Activated T-helper 1 cell treated with anti-CD3 and anti-CD28 coated beads, Interleukin-12 subunit alpha, Interleukin-12 subunit beta, Interleukin-2, Interleukin-4 antibody, amounts not matched to agents 30 ng/mL and 10 ng/mL and 1 ng/mL, durations not matched to agents 14 hours and 24 hours and 36 hours (primary cell): Measurements from ENCODE around the gene LTK. TPM values are rescaled to one million over a fixed set of nuclear protein-coding genes. Genes with fewer than 3 reads are reported as not detected.

Source experiments
- DNase-seq: peaks from one replicate; pipeline ENCODE4 v3.0.0; 2021; ENCODE audit warnings: low spot score
- H3K27ac Mint-ChIP-seq: one replicate; pipeline ENCODE4 v1.8.0; 2021; ENCODE audit warnings: mild to moderate bottlenecking, mixed read lengths
- H3K27me3 Mint-ChIP-seq: one replicate; pipeline ENCODE4 v1.8.0; 2022; ENCODE audit warnings: mild to moderate bottlenecking, moderate library complexity, mixed read lengths; ENCODE audit not compliant: insufficient read depth
- H3K36me3 Mint-ChIP-seq: one replicate; pipeline ENCODE4 v1.8.0; 2021; ENCODE audit warnings: low read depth, mixed read lengths
- H3K4me1 Mint-ChIP-seq: one replicate; pipeline ENCODE4 v1.8.0; 2021; ENCODE audit warnings: low read depth, mixed read lengths
- H3K4me3 Mint-ChIP-seq: one replicate; pipeline ENCODE4 v1.8.0; 2021; ENCODE audit warnings: mild to moderate bottlenecking, moderate library complexity, mixed read lengths
- H3K9me3 Mint-ChIP-seq: one replicate; pipeline ENCODE4 v1.8.0; 2021; ENCODE audit warnings: mixed read lengths
- intact Hi-C: fragments of 100-400 bp; cut with micrococcal nuclease; formaldehyde crosslinking; loops from one replicate; pipeline ENCODE4 v1.15.1; 2024
- total RNA-seq: library from RNA; stranded (reverse); gene quantifications from 2 replicates; pipeline ENCODE4 v1.2.3, GENCODE V29; 2022

Gene LTK
- total RNA-seq, 1 donor from 2014 or later: 0.13 TPM

DNA sequence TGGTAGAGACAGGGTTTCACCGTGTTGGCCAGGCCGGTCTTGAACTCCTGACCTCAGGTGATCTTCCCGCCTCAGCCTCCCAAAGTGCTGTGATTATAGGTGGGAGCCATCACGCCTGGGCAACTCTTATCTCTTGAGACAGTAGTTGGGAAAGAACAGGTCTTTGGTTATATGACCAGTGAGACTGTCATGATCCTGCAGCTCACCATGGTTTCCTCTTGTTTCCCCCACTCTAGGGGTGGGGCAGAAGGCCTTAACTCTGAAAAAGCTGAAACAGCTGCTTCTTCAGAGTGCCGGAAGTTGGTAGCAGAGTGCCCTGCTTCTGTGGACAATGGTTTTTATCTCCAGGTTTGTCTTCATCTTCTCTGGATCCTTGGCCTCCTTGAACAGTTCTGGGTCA is 40.7 kb upstream of the LTK start:
- no peak for DNase-seq
- no peak overlapping the region for H3K27ac Mint-ChIP-seq
- peaks cover 19% of the 10 kb centered on the region for H3K4me1 Mint-ChIP-seq
- intact Hi-C loops: no loop called here
- no peak overlapping the region for H3K4me3 Mint-ChIP-seq
- no peaks in the 10 kb centered on the region for H3K9me3 Mint-ChIP-seq
- H3K27me3 Mint-ChIP-seq: peaks cover 26% of the 10 kb centered on the region
- peaks cover 2% of the 10 kb centered on the region for H3K36me3 Mint-ChIP-seq

DNA sequence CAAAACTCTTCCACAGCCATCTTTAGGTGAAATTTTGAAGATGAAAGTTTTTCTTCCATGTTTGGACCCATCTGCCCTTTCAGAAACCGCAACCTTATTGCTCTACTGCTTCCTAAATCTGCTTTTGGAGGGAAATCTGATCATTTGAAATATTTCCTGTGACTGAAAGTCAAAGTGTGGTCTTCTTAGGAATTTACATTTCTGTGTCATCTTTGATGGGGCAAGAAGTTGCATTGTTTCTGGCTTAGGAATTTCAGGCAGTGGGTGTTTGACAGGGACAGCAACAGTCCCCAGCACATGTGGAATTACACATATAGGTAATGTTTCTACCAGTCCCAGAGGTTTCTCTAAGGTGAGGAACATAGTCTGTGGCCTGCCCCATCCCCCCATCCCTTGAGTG is 40.1 kb upstream of the LTK start:
- DNase-seq: no peak
- Mint-ChIP-seq H3K36me3 (peaks cover 2% of the 10 kb centered on the region), H3K27me3 (peaks cover 26% of the 10 kb centered on the region), H3K9me3 (no peaks in the 10 kb centered on the region), H3K4me1 (peaks cover 19% of the 10 kb centered on the region), H3K4me3 (no peak overlapping the region), H3K27ac (no peak overlapping the region)
- intact Hi-C loops: no loop called here

DNA sequence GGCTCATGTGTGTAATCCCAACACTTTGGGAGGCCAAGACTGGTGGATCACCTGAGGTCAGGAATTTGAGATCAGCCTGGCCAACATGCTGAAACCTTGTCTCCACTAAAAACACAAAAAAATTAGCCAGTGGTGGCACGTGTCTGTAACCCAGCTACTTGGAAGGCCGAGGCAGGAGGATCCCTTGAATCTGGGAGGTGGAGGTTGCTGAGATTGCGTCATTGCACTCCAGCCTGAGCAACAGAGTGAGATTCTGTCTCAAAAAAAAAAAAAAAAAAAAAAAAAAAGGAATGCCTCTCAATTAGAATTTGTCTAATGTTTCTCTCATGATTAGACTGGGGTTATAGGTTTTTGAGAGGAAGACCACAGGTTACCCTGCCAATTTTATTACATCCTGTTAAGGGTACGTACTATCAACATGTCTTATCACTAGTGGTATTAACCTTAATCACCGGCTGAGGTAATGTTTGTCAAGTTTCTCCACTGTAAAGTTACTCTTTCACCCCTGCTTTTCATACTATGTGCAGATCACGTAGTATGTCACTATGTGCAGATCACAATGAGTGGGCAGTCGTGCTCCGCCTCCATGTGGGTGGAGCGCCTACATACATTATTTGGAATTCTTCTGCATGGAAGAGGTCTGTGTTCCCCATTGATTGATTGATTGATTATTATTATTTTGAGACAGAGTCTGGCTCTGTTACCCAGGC is 36.6 kb upstream of the LTK start:
- peaks cover 6% of the 10 kb centered on the region for H3K27me3 Mint-ChIP-seq
- no peak overlapping the region for H3K27ac Mint-ChIP-seq
- DNase-seq: no peak
- H3K36me3 Mint-ChIP-seq: no peaks in the 10 kb centered on the region
- H3K4me1 Mint-ChIP-seq: peaks cover 6% of the 10 kb centered on the region
- H3K9me3 Mint-ChIP-seq: no peaks in the 10 kb centered on the region
- intact Hi-C loops: no loop called here
- no peak overlapping the region for H3K4me3 Mint-ChIP-seq

DNA sequence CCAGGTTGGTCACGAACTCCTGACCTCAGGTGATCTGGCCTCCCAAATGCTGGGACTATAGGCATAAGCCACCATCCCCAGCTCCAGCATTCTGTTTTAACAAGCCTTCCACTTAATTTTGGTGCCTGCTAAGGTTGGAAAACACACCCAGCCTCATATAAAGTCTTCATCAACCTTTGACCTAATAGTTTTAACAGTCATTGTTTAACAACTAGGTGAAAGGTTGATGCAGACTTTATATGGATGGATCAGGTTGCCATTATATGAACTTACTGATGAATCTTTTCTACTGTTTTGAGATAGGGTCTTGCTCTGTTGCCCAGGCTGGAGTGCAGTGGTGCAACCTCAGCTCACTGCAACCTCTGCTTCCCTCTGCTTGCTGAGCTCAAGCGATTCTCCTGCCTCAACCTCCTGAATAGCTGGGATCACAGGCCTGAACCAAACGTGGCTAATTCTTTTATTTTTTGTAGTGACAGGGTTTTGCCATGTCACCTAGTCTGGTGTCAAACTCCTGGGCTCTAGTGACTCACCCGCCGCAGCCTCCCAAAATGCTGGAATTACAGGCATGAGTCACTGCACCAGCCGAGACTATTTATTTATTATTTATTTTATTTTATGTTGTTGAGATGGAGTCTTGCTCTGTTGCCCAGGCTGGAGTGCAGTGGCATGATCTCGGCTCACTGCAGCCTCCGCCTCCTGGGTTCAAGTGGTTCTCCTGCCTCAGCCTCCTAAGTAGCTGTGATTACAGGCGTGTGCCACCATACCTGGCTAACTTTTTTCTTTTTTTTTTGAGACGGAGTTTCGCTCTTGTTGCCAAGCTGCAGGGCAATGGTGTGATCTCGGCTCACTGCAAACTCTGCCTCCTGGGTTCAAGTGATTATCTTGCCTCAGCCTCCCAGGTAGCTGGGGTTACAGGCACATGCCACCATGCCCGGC is 33.5 kb upstream of the LTK start:
- H3K4me1 Mint-ChIP-seq: peaks cover 17% of the 10 kb centered on the region
- intact Hi-C loops: no loop called here
- no peaks in the 10 kb centered on the region for H3K9me3 Mint-ChIP-seq
- no peaks in the 10 kb centered on the region for H3K36me3 Mint-ChIP-seq
- no peak for DNase-seq
- H3K27me3 Mint-ChIP-seq: no peaks in the 10 kb centered on the region
- no peak overlapping the region for H3K27ac Mint-ChIP-seq
- H3K4me3 Mint-ChIP-seq: no peak overlapping the region

DNA sequence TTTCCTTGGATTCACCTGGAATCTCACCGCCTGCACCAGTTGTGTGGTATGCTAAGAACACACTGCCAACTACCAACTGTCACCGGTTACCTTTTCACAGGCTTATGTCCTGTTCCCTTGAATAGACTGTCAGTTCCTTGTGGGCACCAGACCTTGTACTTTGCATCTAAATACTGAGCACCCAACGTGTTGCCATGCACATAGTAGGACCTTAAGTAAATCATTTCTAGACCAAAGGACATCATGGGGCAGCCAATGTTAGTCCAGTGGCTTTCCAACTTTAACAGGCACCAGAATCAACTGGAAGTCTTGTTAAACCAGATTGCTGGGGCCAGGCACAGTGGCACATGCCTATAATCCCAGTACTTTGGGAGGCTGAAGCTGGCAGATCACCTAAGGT is 31.6 kb upstream of the LTK start:
- Mint-ChIP-seq H3K9me3 (no peaks in the 10 kb centered on the region), H3K4me3 (peak overlapping the region; percentile 97), H3K4me1 (peaks cover 17% of the 10 kb centered on the region), H3K27ac (peak overlapping the region; percentile 67), H3K27me3 (no peaks in the 10 kb centered on the region), H3K36me3 (no peaks in the 10 kb centered on the region)
- intact Hi-C loops: no loop called here
- no peak for DNase-seq

DNA sequence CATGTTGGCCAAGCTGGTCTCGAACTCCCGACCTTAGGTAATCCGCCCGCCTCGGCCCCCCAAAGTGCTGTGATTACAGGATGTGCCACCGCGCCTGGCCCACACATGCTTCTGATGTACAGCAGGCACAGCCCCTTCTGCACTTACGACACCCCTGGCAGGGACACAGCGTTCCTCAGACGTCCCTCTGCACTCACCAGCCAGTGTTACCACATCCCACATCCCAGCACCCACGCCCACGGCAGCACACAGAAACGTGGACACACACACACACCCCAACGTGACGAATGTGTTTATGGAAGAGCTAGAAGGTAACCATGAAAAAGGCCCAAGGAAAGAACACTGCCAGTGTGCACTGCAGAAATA is 31.0 kb upstream of the LTK start:
- DNase-seq: no peak
- no peaks in the 10 kb centered on the region for H3K9me3 Mint-ChIP-seq
- no peaks in the 10 kb centered on the region for H3K27me3 Mint-ChIP-seq
- H3K36me3 Mint-ChIP-seq: no peaks in the 10 kb centered on the region
- intact Hi-C loops: loop anchor here (1.0 to 5.0 kb wide), 4 partner anchors 14 to 268 kb away; no protein-coding TSS in a partner anchor
- H3K4me3 Mint-ChIP-seq: peak overlapping the region; percentile 97
- H3K4me1 Mint-ChIP-seq: peaks cover 17% of the 10 kb centered on the region
- H3K27ac Mint-ChIP-seq: no peak overlapping the region

DNA sequence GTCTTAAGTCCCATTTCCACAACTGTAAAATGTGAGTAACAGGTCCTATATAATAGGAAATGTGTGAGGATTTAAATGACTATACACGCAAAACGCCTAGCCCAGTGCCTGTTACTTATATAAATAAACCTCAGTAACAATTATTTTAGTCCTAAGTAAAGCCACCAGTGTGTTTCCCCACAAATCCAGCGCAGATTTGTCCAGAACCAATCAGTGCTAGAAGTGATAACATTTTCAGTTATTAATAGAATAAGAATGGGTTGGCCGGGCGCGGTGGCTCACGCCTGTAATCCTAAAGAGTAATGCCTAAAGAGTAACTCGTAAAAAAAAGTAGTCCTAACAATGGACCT is 29.9 kb upstream of the LTK start:
- Mint-ChIP-seq H3K4me3 (peak overlapping the region; percentile 97), H3K9me3 (no peaks in the 10 kb centered on the region), H3K36me3 (no peaks in the 10 kb centered on the region), H3K27me3 (no peaks in the 10 kb centered on the region), H3K4me1 (peaks cover 17% of the 10 kb centered on the region), H3K27ac (peak overlapping the region; percentile 80)
- DNase-seq: no peak
- intact Hi-C loops: loop anchor here (5.0 kb wide), 2 partner anchors 76 to 269 kb away; no protein-coding TSS in a partner anchor

DNA sequence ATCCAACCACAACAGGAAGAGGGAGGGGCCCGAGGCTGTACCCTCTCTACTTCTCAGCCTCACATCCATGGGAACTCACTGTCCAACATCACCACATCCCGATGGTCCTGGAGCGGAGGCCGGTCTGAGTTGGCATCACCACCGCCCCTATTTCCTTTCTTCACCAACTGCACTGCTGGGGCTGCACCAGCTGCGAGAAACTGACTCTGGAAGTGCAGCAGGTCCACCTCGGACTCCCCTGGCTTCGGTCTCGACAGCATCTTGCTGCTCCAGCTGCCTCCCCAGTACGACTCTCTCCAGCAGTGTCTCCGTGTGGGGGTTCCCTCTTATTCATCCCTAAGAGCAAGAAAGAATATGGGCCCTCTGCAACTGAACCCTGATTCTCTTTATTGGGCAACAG is 23.2 kb upstream of the LTK start:
- Mint-ChIP-seq H3K4me3 (no peak overlapping the region), H3K4me1 (peaks cover 6% of the 10 kb centered on the region), H3K36me3 (peaks cover 19% of the 10 kb centered on the region), H3K27me3 (no peaks in the 10 kb centered on the region), H3K27ac (no peak overlapping the region), H3K9me3 (no peaks in the 10 kb centered on the region)
- no peak for DNase-seq
- intact Hi-C loops: no loop called here

DNA sequence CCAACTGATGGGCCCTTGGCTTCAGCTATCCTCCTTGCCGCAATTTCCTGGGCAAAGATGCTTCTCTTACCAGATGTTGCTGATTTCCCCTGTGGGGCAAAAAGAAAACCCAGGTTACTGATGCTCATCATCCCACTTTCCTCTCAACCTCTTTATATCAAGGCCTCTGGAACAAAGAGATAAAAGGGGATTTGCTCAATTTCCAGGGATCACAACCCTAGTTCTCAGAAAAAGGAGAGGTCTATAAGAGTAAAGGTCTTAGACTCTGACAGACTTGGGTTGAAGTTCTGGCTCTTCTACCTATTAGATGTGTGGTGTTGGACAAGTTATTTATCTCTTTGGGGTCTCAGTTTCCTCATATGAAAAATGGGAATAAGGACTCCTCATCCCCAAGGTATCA is 21.9 kb upstream of the LTK start:
- intact Hi-C loops: no loop called here
- Mint-ChIP-seq H3K4me3 (no peak overlapping the region), H3K27ac (no peak overlapping the region), H3K36me3 (peaks cover 19% of the 10 kb centered on the region), H3K9me3 (no peaks in the 10 kb centered on the region), H3K27me3 (no peaks in the 10 kb centered on the region), H3K4me1 (peaks cover 6% of the 10 kb centered on the region)
- DNase-seq: no peak

DNA sequence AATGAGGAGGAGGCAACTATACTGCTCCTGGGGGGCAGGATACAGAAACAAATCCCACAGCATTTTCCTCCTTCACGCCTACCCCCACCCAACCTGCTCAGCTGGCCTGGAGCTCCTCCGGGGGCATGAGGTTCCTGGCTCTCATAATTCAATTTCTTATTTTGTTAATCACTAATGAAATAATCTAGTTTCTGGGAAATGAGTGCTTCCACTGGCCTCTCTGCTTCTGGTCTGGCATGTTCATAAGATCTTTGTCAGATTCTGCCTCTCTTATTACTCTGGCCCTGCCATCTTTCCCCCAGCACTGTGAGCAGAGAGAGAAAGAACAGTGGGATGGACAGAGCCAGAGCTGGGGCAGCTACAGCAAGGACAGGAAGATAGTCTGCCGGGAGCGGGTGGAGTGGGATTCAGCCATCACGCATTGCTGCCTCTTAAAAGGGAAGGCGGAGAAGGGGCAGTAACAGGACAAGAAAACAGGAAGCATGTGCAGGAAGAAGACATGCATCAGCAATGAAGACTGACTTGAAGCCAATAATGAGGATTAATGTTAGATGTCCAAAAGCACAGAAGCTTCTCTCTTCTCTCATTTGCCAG is 16.8 kb upstream of the LTK start:
- intact Hi-C loops: no loop called here
- H3K4me3 Mint-ChIP-seq: no peak overlapping the region
- H3K27me3 Mint-ChIP-seq: no peaks in the 10 kb centered on the region
- H3K9me3 Mint-ChIP-seq: no peaks in the 10 kb centered on the region
- no peak overlapping the region for H3K27ac Mint-ChIP-seq
- no peaks in the 10 kb centered on the region for H3K4me1 Mint-ChIP-seq
- no peak for DNase-seq
- peaks cover 29% of the 10 kb centered on the region for H3K36me3 Mint-ChIP-seq

DNA sequence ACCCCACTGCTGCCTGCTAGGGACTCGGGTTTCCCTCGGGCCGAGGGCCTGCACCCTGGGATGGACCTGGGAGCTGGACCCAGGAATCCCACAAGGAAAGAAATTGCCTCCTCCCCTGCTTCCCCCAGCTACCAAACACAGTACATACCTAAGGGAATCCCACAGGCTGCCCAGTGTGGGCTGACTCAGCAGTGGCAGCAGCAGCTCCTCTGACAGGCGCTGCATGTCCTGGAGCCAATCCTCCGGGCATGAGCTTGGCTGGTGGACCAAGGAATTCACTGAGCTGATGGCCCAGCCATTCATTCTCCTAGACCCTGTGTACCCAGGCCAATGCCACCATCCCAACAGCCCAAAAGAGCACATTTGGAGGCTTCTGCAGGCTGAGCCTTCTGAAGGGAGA is 9.5 kb upstream of the LTK start:
- Mint-ChIP-seq H3K27me3 (no peaks in the 10 kb centered on the region), H3K9me3 (no peaks in the 10 kb centered on the region), H3K4me3 (no peak overlapping the region), H3K4me1 (no peaks in the 10 kb centered on the region), H3K36me3 (peaks cover 22% of the 10 kb centered on the region), H3K27ac (no peak overlapping the region)
- no peak for DNase-seq
- intact Hi-C loops: no loop called here

DNA sequence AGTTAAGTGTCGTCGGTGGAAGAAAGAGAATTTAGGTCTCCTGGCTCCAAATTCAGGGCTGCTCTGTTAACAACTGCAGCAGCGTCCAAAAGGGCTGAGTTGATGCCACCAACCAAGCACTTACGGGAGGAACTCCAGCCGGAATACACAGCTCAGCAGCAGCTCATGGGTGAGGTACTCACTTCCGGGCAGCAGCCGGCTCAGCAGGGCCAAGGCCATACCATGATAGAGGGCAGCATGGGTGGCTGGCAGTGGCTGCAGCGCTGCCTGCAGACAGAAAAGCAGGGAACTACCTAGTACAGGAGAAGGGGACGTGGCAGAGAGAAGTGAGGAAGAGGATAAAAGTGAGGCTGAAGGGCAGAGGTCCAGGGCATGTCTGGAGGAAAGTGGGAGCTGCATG is 8.0 kb upstream of the LTK start:
- no peaks in the 10 kb centered on the region for H3K9me3 Mint-ChIP-seq
- intact Hi-C loops: no loop called here
- H3K27me3 Mint-ChIP-seq: no peaks in the 10 kb centered on the region
- no peak overlapping the region for H3K27ac Mint-ChIP-seq
- H3K4me1 Mint-ChIP-seq: no peaks in the 10 kb centered on the region
- H3K4me3 Mint-ChIP-seq: no peak overlapping the region
- DNase-seq: no peak
- H3K36me3 Mint-ChIP-seq: peaks cover 26% of the 10 kb centered on the region

DNA sequence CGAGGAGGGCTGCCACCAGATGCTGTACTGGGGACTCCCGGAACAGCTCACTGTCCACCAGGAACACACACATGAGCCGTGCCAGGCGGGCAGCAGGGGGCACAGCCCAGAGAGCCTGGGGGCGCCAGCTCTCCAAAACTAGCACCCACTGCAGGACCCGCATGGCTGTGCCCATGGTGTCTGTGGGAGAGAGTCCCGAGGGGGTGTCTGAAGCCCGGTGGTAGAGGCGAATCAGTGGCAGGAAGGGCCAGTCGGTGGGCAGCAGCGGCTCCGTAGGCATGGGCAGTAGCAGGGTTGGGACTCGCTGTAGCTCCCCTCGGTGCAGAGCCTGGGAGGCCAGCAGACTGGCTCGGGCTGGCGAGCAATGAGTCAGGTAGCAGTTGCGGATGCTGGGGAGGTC is 7.0 kb upstream of the LTK start:
- DNase-seq: no peak
- H3K9me3 Mint-ChIP-seq: no peaks in the 10 kb centered on the region
- no peaks in the 10 kb centered on the region for H3K27me3 Mint-ChIP-seq
- no peaks in the 10 kb centered on the region for H3K4me1 Mint-ChIP-seq
- H3K36me3 Mint-ChIP-seq: peaks cover 24% of the 10 kb centered on the region
- no peak overlapping the region for H3K27ac Mint-ChIP-seq
- intact Hi-C loops: no loop called here
- no peak overlapping the region for H3K4me3 Mint-ChIP-seq
